Germinal center (tissue), 1 donor: Measurements from ENCODE around the gene SUSD6.
A peak's percentile ranks its signal among the peaks of the same experiment; 100 is the strongest.
"Not testable (repeated sequence)": the region's sequence is repeated elsewhere in the genome, so short reads cannot be mapped to it uniquely, and the experiment has no call there.

Source experiments
- DNase-seq: peaks from one replicate; pipeline ENCODE4 v3.0.0; 2012; ENCODE audit warnings: mixed read lengths, low spot score

Gene SUSD6

GRCh38 chr14:69712599-69713088 is 101.2 kb downstream of the SUSD6 start:
- no peak for DNase-seq

DNA sequence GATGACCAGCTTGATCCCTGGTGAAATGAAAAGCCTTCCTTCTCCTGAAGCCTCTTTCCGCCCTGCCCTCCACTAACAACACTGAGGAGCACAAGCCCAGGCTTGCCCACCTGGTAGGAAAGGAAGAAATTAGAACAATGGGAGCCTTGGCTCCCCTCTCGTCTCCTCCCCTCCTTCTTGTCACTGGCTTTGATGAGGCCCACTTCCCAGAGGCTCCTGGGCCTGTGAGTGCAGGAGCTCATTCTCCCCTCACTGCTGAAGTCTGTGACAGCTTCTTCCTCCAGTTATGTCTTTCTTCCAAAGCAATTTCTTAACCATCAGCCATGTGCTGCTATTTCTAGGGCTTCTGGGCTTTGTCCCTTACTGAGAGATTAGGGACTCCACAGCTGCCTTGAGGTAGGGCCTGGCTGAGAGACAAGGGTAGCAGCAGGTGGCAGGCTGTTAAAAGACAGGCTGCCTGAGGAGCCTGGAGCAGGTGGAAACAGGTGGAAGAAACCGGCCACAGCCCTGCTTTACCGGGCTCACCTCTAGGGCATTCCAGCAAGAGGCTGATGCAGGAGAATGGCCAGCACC is 101.9 kb downstream of the SUSD6 start:
- no peak for DNase-seq

GRCh38 chr14:69713993-69714679 is 102.7 kb downstream of the SUSD6 start:
- no peak for DNase-seq

- no peak for DNase-seq
Measured at GRCh38 chr14:69715725-69716477, 104.5 kb downstream of the SUSD6 start.

DNA sequence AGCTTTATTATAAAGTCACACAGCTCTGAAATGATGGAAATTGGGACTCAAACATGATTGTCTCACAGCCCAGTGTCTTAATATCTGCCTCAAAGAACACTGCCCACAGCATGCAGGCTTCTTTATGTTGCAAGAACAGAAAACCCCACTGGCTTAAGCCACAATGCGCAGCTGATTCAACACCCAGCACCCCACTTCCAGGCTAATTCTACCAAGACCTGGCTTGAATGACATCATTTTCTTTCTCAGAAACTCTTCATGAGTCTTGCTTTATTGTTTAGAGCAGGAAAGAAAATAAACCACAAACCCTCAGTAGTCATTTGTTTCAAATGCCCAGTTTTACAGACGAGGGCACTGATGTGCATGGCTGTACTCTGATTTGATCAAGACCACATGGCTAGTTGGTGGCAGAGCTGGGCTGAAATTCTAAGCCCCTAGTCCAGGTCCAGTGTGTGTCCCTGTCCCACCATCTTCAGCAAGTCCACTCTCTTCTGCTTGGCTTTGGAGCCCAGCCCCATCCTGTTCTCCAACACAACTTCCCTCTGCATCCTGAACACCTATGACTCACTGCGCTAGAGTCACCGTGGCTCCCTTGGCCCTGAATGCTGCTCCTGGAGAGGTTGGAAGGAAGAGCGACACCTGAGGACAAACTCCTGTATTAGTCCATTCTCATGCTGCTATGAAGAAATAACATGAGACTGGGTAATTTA is 105.2 kb downstream of the SUSD6 start:
- DNase-seq, result no peak

- not testable (repeated sequence) for DNase-seq
Measured at GRCh38 chr14:69718614-69719013, 107.2 kb downstream of the SUSD6 start.

DNA sequence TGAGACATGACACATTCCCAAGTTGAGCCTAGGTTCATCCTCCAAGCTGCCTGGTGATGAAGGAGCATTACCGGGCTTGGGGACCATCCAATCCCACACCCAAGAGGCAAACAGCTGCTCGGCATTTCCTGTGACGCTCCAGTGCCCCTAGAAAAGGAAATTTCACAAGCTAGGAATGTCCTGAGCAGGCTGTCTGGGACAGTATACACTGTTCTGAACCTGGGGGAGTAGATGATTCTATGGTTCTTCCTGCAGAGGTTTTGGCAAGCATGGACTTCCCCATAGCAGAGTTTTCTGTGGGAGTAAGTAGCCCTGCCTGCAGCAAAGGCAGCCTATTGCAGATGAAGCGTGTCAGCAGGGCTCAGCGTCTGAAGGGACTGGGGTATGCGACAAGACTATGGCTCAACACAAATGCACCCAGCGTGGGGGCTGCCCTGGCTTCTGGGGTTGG is 108.1 kb downstream of the SUSD6 start:
- no peak for DNase-seq

DNA sequence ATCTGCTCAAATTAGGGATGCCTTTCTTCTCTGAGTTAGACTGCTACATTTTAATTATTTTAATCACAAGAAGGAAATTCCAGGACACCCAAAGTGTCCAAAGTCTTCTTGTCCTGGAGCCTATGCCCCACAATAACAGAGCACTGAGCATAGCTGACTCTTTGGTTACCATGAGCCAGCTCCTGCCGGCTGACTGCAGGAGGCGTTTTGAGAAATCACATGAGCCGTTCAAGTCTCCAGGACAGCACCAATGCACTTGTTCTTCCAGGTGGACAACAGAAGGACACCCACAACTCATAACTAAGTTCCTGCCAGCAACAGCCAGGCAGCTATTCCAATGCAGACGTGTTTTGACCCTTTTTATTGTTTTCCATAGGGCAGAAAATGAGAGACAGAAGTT is 109.5 kb downstream of the SUSD6 start:
- DNase-seq, result no peak

- peak; percentile 88 for DNase-seq
Measured at GRCh38 chr14:69726761-69727511, 115.5 kb downstream of the SUSD6 start.

GRCh38 chr14:69727860-69728259 is 116.5 kb downstream of the SUSD6 start:
- DNase-seq, result no peak

GRCh38 chr14:69731919-69732598 is 120.7 kb downstream of the SUSD6 start:
- not testable (repeated sequence) for DNase-seq

DNA sequence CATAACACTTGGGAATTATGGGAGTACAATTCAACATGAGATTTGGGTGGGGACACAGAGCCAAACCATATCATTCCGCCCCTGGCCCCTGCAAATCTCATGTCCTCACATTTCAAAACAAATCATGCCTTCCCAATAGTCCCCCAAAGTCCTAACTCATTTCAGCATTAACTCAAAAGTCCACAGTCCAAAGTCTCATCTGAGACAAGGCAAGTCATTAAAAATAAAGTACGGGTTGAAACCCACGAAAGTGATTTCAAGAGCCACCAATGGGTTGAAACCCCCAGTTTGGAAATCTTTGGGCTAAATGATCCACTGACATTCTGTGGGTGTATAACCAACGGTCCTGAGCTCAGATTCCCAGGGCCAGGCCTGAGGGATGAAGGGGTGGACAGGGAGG is 125.0 kb downstream of the SUSD6 start:
- not testable (repeated sequence) for DNase-seq

- no peak for DNase-seq
Measured at GRCh38 chr14:69741055-69741454, 129.7 kb downstream of the SUSD6 start.

DNA sequence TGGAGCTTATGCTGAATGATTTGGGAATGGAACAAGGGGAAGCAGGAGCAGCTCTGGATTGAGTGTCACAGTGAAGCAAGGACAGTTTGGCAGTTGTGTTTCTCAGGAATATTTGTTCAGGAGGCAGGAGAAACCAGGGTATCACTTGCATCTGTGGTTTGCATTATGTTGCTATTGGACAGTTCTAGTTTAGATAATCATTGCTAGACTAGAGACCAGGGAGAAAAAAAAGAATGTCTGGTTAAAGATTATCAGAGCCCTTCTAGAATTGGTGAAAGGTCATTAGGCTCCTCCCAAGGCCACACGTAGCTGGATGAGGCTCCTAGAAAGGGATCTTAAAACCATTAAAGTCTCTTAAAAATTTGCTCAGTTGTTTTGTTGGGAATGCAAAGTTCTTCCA is 138.6 kb downstream of the SUSD6 start:
- DNase-seq, result no peak

GRCh38 chr14:69750495-69750894 is 139.1 kb downstream of the SUSD6 start:
- DNase-seq, result no peak

DNA sequence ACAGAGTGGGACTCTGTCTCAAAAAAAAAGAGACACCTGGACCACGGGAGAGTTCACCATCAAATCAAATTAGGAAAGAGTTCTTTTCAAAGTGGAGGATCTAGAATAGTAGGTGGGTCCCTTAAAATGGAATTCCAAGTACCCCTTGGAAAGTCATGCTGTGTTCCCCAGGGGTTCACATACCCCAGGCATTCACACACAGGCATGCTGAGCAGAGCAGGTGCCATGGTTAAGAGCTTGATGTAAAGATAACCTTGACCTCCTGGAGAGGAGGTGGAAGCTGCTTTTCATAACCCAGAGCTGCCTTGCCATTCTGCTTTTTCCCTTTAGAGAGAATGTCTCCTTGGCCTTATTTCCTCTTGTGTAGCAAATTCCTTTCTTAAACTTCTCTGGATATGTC is 141.4 kb downstream of the SUSD6 start:
- DNase-seq, result no peak

DNA sequence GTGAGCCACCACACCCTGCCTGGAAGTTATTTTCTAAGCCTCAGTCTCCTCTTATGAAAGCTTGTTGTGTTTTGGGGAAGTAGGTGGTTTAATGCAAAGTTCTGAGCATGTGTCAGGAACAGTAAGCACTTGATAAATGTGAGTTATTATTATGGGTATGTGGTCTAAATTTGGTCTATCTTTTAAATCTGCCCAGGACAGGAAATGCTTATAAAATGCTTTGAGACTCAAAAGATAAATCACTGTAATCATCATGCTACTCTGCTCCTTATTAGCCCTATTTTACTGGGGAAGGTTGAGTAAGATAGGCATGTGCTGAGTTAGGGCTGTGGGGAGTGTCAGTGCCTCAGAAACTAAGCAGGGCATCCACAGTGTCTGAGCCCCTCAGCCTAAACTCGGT is 142.5 kb downstream of the SUSD6 start:
- DNase-seq, result peak; percentile 37

DNA sequence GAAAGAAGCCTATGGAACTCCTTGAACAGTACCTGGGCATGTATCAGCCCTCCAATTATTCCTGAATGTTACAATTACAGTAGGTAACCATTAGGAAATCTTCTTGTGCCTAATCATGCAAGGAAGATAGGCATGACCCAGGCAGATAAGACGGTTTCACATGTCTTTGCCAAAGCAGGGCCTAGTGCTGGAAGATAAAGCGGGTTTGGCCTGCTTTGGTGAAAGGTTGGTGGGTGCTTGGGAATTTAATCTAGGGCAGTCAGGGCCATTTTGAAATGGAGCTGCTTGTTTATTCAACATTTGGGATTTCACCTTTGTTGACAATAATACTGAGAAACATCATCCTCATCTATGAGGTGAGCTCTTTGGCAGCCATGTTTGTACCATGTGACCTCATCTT is 143.1 kb downstream of the SUSD6 start:
- DNase-seq, result no peak

- DNase-seq, result no peak
Measured at GRCh38 chr14:69755296-69755695, 143.9 kb downstream of the SUSD6 start.

- no peak for DNase-seq
Measured at GRCh38 chr14:69755784-69756183, 144.4 kb downstream of the SUSD6 start.

GRCh38 chr14:69756298-69756697 is 144.9 kb downstream of the SUSD6 start:
- DNase-seq, result no peak
